NCI-H446 treated with DMSO at 0.1 percent for 48 hours (cell line): ENCODE data around the gene ANKRD11.
"Not testable (repeated sequence)": the region's sequence is repeated elsewhere in the genome, so short reads cannot be mapped to it uniquely, and the experiment has no call there.

Source experiments
- DNase-seq: peaks from one replicate; lab custom pipeline; 2025; lab: John Stamatoyannopoulos, UW

The ANKRD11 gene

GRCh38 chr16:89450537-89450936 lies 39.8 kb downstream of the ANKRD11 start:
- no peak for DNase-seq

GRCh38 chr16:89449726-89450335 lies 40.5 kb downstream of the ANKRD11 start:
- no peak for DNase-seq

- DNase-seq, result no peak
Measured at GRCh38 chr16:89448656-89449055, 41.7 kb downstream of the ANKRD11 start.

GRCh38 chr16:89446975-89447293 lies 43.4 kb downstream of the ANKRD11 start:
- no peak for DNase-seq

- no peak for DNase-seq
Measured at GRCh38 chr16:89446136-89446974, 44.0 kb downstream of the ANKRD11 start.

GRCh38 chr16:89445166-89445565 lies 45.2 kb downstream of the ANKRD11 start:
- no peak for DNase-seq

GRCh38 chr16:89444728-89445127 lies 45.6 kb downstream of the ANKRD11 start:
- DNase-seq, result no peak

- no peak for DNase-seq
Measured at GRCh38 chr16:89444151-89444723, 46.1 kb downstream of the ANKRD11 start.

GRCh38 chr16:89443727-89444084 lies 46.7 kb downstream of the ANKRD11 start:
- DNase-seq, result no peak

- DNase-seq, result no peak
Measured at GRCh38 chr16:89442990-89443726, 47.2 kb downstream of the ANKRD11 start.

- DNase-seq, result no peak
Measured at GRCh38 chr16:89442588-89442987, 47.8 kb downstream of the ANKRD11 start.

GRCh38 chr16:89439659-89440058 lies 50.7 kb downstream of the ANKRD11 start:
- no peak for DNase-seq

GRCh38 chr16:89437991-89438390 lies 52.4 kb downstream of the ANKRD11 start:
- no peak for DNase-seq

- DNase-seq, result no peak
Measured at GRCh38 chr16:89437251-89437987, 52.9 kb downstream of the ANKRD11 start.

GRCh38 chr16:89436366-89436765 lies 54.0 kb downstream of the ANKRD11 start:
- no peak for DNase-seq

GRCh38 chr16:89435059-89435458 lies 55.3 kb downstream of the ANKRD11 start:
- DNase-seq, result not testable (repeated sequence)

- DNase-seq, result no peak
Measured at GRCh38 chr16:89434490-89434889, 55.9 kb downstream of the ANKRD11 start.

GRCh38 chr16:89433363-89433984 lies 56.9 kb downstream of the ANKRD11 start:
- not testable (repeated sequence) for DNase-seq

GRCh38 chr16:89431630-89432029 lies 58.7 kb downstream of the ANKRD11 start:
- DNase-seq, result no peak

- no peak for DNase-seq
Measured at GRCh38 chr16:89431158-89431584, 59.2 kb downstream of the ANKRD11 start.

GRCh38 chr16:89430436-89431157 lies 59.8 kb downstream of the ANKRD11 start:
- no peak for DNase-seq
